ENCODE data around the gene DGKK. TPM values are rescaled to one million over a fixed set of nuclear protein-coding genes. Genes with fewer than 3 reads are reported as not detected.

Gene DGKK
- total RNA-seq, 1 experiment from 2014 or later: 1.6 TPM

DNA sequence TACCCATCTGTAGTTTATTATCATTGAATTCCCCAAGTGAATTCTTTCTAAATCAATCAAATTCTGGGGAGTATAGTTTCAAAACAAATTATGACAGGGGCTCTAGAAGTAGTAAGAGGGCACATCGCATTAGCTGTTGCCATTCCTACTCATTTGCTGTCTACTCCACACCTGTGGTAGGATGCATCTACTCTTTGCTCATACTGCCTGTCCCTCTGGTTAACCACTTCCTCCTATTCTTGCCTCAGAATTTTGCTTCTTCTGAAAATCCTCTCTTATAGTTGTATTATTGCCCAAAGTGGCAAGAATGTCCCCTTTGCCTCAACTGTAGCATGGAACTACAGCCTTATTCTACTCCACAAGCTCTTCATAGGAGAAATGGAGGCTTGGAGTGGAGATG lies 12.7 kb upstream of the DGKK start:
- Histone ChIP-seq H3K27ac (ENCODE audit: insufficient read length, low read depth, low read length) (no peak overlapping the region), H4K91ac (ENCODE audit: insufficient read length, low read depth, low read length) (no peak overlapping the region), H3K18ac (ENCODE audit: insufficient read length, low read depth, low read length) (no peak overlapping the region), H2AK5ac (ENCODE audit: insufficient read length, low read length) (no peak overlapping the region), H2AFZ (ENCODE audit: low read length) (no peak overlapping the region), H3K27me3 (ENCODE audit: insufficient read depth, low read length) (no peaks in the 10 kb centered on the region), H3K9ac (ENCODE audit: extremely low read depth, insufficient read length, low read length) (no peak overlapping the region), H3K23me2 (ENCODE audit: insufficient read length, low read depth, low read length, poor library complexity, severe bottlenecking) (no peaks in the 10 kb centered on the region), H2BK20ac (ENCODE audit: low read depth, low read length, poor library complexity, severe bottlenecking) (no peak overlapping the region), H4K8ac (replicated peaks; ENCODE audit: insufficient read length, low read depth, low read length) (no peak overlapping the region), H3K79me2 (ENCODE audit: insufficient read depth, low read length) (no peaks in the 10 kb centered on the region), H3K4me1 (ENCODE audit: insufficient read depth, low read length) (no peaks in the 10 kb centered on the region), H3K4ac (ENCODE audit: low read depth, low read length) (no peak overlapping the region), H2BK120ac (ENCODE audit: low read depth, low read length, poor library complexity, severe bottlenecking) (no peak overlapping the region), H2BK12ac (ENCODE audit: insufficient read length, low read depth, low read length) (no peak overlapping the region), H2BK5ac (ENCODE audit: insufficient read length, low read length) (no peak overlapping the region), H4K20me1 (ENCODE audit: control insufficient read depth, insufficient read depth, insufficient read length) (no peaks in the 10 kb centered on the region), H4K5ac (ENCODE audit: insufficient read length, low read depth, low read length) (no peak overlapping the region), H3K56ac (ENCODE audit: insufficient read length, low read depth, low read length) (no peak overlapping the region), H3K79me1 (ENCODE audit: insufficient read depth, low read depth, low read length, poor library complexity, severe bottlenecking) (no peaks in the 10 kb centered on the region), H3T11ph (ENCODE audit: low read length) (no peak overlapping the region), H3K14ac (ENCODE audit: insufficient read depth, low read length) (no peak overlapping the region), H2BK15ac (ENCODE audit: low read depth, low read length) (no peak overlapping the region), H3K9me3 (ENCODE audit: control insufficient read depth, low read depth, low read length) (no peaks in the 10 kb centered on the region), H3K4me2 (ENCODE audit: insufficient read depth, insufficient read length, low read length) (no peak overlapping the region), H3K23ac (ENCODE audit: insufficient read length, low read depth, low read length) (no peak overlapping the region)
- Mint-ChIP-seq H3K4me1 (peaks cover 2% of the 10 kb centered on the region in 2 experiments; a peak in 3 of 4 replicates), H3K27ac (no peak overlapping the region), H3K9me3 (peaks cover 42 to 70% of the 10 kb centered on the region in 2 experiments), H3K36me3 (ENCODE audit: insufficient read depth in 1 of 3, low read depth in 3 of 3) (peaks cover 0 to 6% (median 3%) of the 10 kb centered on the region in 3 experiments; a peak in 4 of 7 replicates), H3K27me3 (ENCODE audit: low read depth) (no peaks in the 10 kb centered on the region; the same call in 1 of the 2 replicates), H3K4me3 (no peak overlapping the region)
- no peak for DNase-seq
- no CpG with 5 or more reads among the region's 1 CpG for WGBS (ENCODE audit: extremely low coverage, insufficient read length, low lambda C conversion rate)
- no peak for TF ChIP-seq CTCF (conservative IDR thresholded peaks at IDR 0.05)
